ENCODE measurements around the gene RNF212B. TPM values are rescaled to one million over a fixed set of nuclear protein-coding genes. Genes with fewer than 3 reads are reported as not detected.
A peak's percentile ranks its signal among the peaks of the same experiment; 100 is the strongest.
"Not testable (repeated sequence)": the region's sequence is repeated elsewhere in the genome, so short reads cannot be mapped to it uniquely, and the experiment has no call there.

RNF212B gene
- total RNA-seq, 6 experiments from 2014 or later, result not detected

DNA sequence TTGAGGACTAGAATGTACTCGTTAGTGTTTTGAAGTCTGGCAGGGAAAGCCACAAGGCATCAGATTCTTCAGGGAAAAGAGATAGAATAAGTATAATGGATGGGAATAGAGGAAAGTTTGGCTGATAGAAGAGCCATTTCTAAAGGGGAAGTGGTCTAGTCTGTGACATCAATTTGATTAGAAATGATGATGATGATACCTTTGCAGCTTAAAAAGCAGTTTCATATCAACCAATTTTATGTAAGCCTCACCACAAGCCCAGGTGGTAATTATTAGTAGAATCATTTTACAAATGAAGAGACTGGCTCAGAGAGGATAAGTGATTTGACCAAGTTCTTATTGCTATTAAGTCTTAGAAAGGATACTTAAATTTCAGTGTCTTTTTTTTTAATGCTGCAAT is 2.9 kb downstream of the RNF212B start:
- DNase-seq, result no peak
- Mint-ChIP-seq H3K4me3 (no peak overlapping the region), H3K27ac (no peak overlapping the region), H3K27me3 (ENCODE audit: insufficient read depth) (peaks cover 29% of the 10 kb centered on the region), H3K36me3 (ENCODE audit: low read depth) (no peaks in the 10 kb centered on the region), H3K4me1 (ENCODE audit: low read depth) (peaks cover 7% of the 10 kb centered on the region), H3K9me3 (no peaks in the 10 kb centered on the region)
- TF ChIP-seq, protein P1, sequence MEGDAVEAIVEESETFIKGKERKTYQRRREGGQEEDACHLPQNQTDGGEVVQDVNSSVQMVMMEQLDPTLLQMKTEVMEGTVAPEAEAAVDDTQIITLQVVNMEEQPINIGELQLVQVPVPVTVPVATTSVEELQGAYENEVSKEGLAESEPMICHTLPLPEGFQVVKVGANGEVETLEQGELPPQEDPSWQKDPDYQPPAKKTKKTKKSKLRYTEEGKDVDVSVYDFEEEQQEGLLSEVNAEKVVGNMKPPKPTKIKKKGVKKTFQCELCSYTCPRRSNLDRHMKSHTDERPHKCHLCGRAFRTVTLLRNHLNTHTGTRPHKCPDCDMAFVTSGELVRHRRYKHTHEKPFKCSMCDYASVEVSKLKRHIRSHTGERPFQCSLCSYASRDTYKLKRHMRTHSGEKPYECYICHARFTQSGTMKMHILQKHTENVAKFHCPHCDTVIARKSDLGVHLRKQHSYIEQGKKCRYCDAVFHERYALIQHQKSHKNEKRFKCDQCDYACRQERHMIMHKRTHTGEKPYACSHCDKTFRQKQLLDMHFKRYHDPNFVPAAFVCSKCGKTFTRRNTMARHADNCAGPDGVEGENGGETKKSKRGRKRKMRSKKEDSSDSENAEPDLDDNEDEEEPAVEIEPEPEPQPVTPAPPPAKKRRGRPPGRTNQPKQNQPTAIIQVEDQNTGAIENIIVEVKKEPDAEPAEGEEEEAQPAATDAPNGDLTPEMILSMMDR (IDR thresholded peaks at IDR 0.05), result no peak

DNA sequence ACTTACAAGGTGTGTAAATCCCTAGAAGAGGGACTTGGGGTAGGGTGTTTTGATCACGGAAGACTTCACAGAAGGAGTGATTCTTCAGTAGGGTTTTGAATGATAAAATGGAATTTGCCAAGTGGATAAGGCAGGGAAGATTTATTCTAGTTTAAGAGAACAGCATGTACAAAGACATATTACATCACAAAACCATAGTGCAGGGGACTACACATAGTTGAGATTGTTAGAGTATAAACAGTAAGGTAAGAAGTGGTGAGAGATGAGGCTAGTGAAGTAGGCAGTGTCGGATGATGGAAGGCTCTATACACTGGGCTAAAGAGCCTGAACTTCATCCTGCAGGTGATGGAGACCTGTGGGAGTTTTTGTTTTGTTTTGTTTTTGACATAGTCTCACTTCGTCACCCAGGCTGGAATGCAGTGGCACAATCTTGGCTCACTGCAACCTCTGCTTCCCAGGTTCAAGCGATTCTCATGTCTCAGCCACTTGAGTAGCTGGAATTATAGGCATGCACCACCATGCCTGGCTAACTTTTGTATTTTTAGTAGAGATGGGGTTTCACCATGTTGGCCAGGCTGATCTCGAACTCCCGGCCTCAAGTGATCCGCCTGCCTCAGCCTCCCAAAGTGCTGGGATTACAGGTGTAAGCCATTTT is 3.5 kb downstream of the RNF212B start:
- not testable (repeated sequence) for H3K9me3 Mint-ChIP-seq; H3K4me3 Mint-ChIP-seq; DNase-seq; H3K36me3 Mint-ChIP-seq (ENCODE audit: low read depth); H3K27ac Mint-ChIP-seq; H3K4me1 Mint-ChIP-seq (ENCODE audit: low read depth)
- H3K27me3 Mint-ChIP-seq (ENCODE audit: insufficient read depth), result peaks cover 25% of the 10 kb centered on the region

DNA sequence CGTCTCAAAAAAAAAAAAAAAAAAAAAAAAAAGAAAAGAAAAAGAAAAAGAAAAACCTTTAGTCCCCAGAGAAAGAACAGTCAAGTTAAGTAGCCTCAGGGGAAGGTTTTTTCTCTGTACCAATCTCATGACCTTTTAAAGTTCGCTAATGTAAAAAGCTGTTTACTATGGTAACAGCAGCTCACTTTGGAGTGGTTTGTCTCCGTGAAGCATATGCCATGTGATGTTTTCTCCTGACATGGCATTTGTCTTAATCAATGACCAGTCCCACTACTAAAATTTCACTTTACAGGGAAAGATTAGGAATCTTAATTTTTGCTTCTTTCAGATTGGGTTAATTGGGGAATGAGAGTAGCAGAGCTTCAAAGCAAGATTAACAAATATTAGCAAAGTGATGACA is 4.3 kb downstream of the RNF212B start:
- DNase-seq, result no peak
- Mint-ChIP-seq H3K27ac (no peak overlapping the region), H3K4me3 (no peak overlapping the region), H3K9me3 (no peaks in the 10 kb centered on the region), H3K36me3 (ENCODE audit: low read depth) (no peaks in the 10 kb centered on the region), H3K4me1 (ENCODE audit: low read depth) (peaks cover 7% of the 10 kb centered on the region), H3K27me3 (ENCODE audit: insufficient read depth) (peaks cover 22% of the 10 kb centered on the region)
- TF ChIP-seq, protein P1 (IDR thresholded peaks at IDR 0.05), result no peak

DNA sequence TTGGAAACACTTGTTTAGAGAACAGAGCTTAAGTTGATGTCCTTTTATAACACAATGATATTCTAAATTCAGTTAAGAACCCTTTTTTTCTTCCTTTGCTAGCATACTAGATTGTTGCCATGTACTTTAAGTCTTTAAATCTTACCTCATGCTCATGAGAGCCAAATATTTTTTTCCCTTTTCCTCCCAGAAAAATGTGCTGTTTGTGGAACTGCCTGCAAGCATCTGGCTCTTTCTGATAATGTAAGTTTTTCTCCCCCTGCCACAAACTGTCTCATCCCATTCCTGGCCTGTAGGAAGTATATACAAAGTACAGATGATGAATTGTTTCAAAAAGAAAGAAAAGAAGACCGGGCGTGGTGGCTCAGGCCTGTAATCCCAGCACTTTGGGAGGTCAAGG is 5.3 kb downstream of the RNF212B start:
- TF ChIP-seq, protein P1 (IDR thresholded peaks at IDR 0.05), result no peak
- Mint-ChIP-seq H3K9me3 (no peaks in the 10 kb centered on the region), H3K27ac (no peak overlapping the region), H3K4me3 (no peak overlapping the region), H3K4me1 (ENCODE audit: low read depth) (no peaks in the 10 kb centered on the region; the same call in 1 of the 2 replicates), H3K36me3 (ENCODE audit: low read depth) (no peaks in the 10 kb centered on the region), H3K27me3 (ENCODE audit: insufficient read depth) (peaks cover 19% of the 10 kb centered on the region)
- no peak for DNase-seq

- Mint-ChIP-seq H3K36me3 (ENCODE audit: low read depth) (no peaks in the 10 kb centered on the region), H3K4me3 (no peak overlapping the region), H3K27me3 (ENCODE audit: insufficient read depth) (peaks cover 19% of the 10 kb centered on the region), H3K27ac (no peak overlapping the region), H3K4me1 (ENCODE audit: low read depth) (no peaks in the 10 kb centered on the region), H3K9me3 (no peaks in the 10 kb centered on the region)
- TF ChIP-seq, protein P1 (IDR thresholded peaks at IDR 0.05), result no peak
- no peak for DNase-seq
These were observed 7.5 kb downstream of the RNF212B start for GRCh38 chr14:23245282-23245681.

GRCh38 chr14:23248601-23249000 is 10.9 kb downstream of the RNF212B start:
- H3K27ac Mint-ChIP-seq, result no peak overlapping the region
- H3K9me3 Mint-ChIP-seq, result no peaks in the 10 kb centered on the region
- peaks cover 14% of the 10 kb centered on the region for H3K27me3 Mint-ChIP-seq (ENCODE audit: insufficient read depth)
- H3K36me3 Mint-ChIP-seq (ENCODE audit: low read depth), result no peaks in the 10 kb centered on the region
- H3K4me3 Mint-ChIP-seq, result no peak overlapping the region
- TF ChIP-seq, protein P1 (IDR thresholded peaks at IDR 0.05), result no peak
- no peaks in the 10 kb centered on the region for H3K4me1 Mint-ChIP-seq (ENCODE audit: low read depth)
- peak; percentile 1 for DNase-seq
